Tibial nerve (tissue), 3 donors: ENCODE measurements around the gene SLMAP.

Source experiments
- POLR2A ChIP-seq, 2 donors: fragments of 450-650 bp; IDR thresholded peaks; one replicate each; pipeline ENCODE4 v1.6.1; 2017; ENCODE audit warnings: antibody characterized with exemption in 2 of 2, mild to moderate bottlenecking in 2 of 2, moderate library complexity in 2 of 2
- TF ChIP-seq, protein P1 (sequence below), 5 experiments: fragments of 200-600 bp in 3 of 5; fragments of 450-650 bp in 2 of 5; sonication (generic) in 3 of 5; IDR thresholded peaks; one replicate each; pipeline ENCODE4 v1.5.1; 2016 to 2019; ENCODE audit warnings: antibody characterized with exemption in 5 of 5, mild to moderate bottlenecking in 3 of 5, moderate library complexity in 2 of 5

GRCh38 chr3:57962448-57962834 lies 206.3 kb downstream of the SLMAP start:
- no peak for TF ChIP-seq POLR2A (IDR thresholded peaks at IDR 0.05)
- TF ChIP-seq, protein P1, sequence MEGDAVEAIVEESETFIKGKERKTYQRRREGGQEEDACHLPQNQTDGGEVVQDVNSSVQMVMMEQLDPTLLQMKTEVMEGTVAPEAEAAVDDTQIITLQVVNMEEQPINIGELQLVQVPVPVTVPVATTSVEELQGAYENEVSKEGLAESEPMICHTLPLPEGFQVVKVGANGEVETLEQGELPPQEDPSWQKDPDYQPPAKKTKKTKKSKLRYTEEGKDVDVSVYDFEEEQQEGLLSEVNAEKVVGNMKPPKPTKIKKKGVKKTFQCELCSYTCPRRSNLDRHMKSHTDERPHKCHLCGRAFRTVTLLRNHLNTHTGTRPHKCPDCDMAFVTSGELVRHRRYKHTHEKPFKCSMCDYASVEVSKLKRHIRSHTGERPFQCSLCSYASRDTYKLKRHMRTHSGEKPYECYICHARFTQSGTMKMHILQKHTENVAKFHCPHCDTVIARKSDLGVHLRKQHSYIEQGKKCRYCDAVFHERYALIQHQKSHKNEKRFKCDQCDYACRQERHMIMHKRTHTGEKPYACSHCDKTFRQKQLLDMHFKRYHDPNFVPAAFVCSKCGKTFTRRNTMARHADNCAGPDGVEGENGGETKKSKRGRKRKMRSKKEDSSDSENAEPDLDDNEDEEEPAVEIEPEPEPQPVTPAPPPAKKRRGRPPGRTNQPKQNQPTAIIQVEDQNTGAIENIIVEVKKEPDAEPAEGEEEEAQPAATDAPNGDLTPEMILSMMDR (IDR thresholded peaks at IDR 0.05) = no peak
